Endothelial cell of hepatic sinusoid (primary cell): ENCODE data around the gene LAG3.

ENCODE experiments used
- in situ Hi-C: cut with HindIII; loops from 2 replicates; pipeline ENCODE4 v1.10.0; 2017; ENCODE audit warnings: low sequenced_read_pairs

The LAG3 gene

DNA sequence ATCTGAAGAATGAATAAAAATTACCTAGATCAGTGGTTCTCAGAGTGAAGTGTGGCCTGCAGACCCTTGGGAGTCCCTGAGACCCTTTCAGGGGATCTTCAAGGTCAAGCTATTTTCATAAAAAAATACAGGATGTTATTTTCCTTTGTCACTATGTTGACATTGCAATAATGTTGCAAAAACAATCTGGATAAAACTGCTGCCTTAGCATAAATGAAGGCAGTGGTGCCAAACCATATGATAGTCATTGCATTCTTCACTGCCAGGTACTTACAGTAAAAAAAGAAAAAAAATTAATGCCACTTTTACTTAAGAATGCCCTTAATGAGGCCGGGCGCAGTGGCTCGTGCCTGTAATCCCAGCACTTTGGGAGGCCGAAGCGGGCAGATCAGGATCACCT lies 15.0 kb downstream of the LAG3 start:
- in situ Hi-C loops: no loop called here

DNA sequence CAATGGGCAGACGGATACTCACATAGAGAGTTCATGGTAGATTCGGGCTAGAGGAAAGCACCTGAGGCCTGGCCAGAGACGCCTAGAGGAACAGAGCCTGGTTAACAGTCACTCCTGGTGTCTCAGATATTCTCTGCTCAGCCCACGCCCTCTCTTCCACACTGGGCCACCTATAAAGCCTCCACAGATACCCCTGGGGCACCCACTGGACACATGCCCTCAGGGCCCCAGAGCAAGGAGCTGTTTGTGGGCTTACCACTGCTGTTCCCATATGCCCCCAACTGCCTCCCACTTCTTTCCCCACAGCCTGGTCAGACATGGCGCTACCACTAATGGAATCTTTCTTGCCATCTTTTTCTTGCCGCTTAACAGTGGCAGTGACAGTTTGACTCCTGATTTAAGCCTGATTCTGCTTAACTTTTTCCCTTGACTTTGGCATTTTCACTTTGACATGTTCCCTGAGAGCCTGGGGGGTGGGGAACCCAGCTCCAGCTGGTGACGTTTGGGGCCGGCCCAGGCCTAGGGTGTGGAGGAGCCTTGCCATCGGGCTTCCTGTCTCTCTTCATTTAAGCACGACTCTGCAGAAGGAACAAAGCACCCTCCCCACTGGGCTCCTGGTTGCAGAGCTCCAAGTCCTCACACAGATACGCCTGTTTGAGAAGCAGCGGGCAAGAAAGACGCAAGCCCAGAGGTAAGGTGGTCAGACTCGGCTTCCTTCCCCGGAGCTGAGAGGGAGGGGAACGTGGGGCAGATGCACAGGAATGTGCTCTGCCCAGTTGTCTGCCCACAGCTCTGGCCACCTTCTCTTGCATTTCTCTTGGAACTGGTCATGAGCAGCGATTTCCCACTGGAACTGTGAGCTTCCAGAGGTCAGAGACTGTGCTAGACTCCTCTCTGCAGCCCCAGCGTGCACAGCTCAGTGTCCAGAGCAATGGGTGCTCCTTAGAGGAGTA lies 16.9 kb downstream of the LAG3 start, which contains the start of gene CD4:
Gene CD4, plus strand, starts transcription at position 557 of the 953 bp plus-strand sequence. CDS start 10,611 bp downstream, outside the sequence.
- in situ Hi-C loops: no loop called here

DNA sequence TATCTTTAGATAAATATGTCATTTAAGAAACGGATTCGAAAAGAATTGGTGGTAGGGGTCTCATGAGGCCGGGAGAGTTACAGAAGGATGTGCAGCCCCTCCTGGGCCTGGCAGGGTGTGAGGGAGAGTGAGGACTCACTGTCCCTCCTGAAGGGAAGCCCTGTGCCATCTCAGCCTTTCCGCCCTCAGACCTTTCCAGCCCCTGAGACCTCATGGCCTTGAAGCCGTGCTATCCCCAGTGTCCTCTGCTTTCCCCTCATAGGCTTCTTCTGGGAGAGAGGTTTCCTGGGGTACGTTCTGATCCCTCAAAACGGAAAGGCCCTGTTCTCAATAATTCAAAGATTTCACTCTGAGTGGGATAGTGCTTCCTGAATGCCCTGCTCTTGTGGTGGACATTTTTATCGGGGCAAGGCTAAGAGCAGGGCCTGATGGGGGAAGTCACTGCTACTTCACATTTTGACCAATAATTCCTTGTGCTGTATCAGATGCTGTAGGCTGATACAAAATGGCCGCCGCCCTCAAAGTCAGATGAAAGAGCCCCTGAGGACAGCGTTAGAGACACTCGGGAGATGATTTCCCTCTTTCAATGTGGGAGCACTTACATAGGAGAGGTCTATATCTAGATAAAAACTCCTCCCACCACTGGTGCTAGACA lies 18.3 kb downstream of the LAG3 start:
- in situ Hi-C loops: loop anchor here (5.0 kb wide), 1 partner anchor 123 kb away; no protein-coding TSS in a partner anchor

DNA sequence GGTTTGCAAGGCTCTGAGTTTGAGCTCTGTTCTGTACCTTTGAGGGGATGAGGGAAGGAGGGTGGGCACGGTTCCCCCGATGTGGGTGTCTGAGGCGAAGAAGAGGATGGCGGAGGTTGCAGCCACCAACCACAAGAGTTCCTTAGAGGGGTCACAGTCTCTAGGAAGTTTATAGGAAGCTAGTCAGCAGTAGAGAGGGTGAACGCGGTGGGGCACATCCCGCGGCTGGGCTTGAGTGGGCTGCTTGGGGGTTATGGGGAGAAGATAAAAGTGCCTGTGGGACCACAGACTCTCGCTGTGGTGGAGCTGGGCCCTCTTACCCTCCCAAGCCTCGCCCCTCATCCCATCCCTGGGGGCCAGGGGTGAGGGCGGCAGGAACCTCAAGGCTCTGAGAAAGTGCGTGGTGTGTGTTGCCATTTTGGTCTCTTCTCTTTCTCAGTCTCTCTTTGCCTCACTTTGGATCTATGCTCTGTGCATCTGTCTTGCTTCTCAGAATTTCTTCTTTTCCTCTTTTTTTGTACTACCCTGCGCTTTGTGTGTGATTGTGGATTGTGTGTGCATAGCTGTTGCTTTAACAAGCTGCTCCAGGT lies 19.7 kb downstream of the LAG3 start:
- in situ Hi-C loops: loop anchor here (5.0 kb wide), 1 partner anchor 125 kb away; no protein-coding TSS in a partner anchor

DNA sequence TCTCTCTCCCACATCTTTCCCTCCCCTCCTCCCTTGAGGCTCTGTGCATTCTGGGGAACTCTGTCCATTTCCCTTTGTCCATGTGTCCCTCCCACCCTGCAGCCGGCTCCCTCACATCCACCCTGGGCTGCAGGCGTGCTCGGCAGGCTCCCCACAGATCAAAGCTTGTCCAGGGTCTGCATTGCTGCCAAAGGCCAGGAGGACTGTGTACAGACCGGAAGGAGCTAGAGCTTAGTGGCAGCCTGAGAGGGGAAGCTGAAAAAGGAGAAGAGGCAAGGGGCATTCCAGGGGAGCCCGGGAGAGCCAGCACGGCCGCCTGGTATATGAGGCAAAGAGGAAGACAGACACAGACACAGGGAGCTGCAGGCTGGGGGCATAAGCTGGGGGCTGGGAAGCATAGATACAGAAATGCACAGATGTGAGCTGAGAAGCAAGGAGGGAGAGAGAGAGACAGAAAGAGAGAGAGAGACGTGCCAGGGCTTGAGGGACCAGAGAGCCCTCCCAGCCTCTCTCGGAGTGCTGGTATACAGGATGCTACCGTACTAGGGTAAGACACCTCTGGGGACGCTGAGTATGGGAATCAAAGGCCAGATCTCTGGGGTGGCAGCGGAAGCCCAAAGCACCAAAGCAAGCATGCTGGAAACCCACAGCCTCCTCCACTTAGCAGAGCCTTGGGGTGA lies 20.3 kb downstream of the LAG3 start:
- in situ Hi-C loops: loop anchor here (5.0 kb wide), 1 partner anchor 125 kb away; no protein-coding TSS in a partner anchor

DNA sequence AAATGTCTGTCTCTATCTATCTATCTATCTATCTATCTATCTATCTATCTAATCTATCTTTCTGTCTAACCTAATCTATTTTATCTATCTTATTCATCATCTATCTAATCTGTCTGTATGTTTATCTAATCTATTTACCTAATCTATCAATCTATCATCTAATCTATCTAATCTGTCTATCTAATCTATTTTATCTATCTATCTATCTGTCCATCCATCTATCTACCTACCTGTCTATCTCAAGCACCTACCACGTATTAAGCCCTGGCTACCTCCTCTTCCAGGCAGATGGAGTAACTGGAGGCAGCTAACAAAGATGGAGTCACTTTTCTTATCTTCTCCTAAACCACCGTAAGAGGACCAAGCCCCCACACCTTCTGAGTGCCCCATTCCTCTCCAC lies 22.8 kb downstream of the LAG3 start:
- in situ Hi-C loops: loop anchor here (5.0 kb wide), 1 partner anchor 63 kb away; no protein-coding TSS in a partner anchor

DNA sequence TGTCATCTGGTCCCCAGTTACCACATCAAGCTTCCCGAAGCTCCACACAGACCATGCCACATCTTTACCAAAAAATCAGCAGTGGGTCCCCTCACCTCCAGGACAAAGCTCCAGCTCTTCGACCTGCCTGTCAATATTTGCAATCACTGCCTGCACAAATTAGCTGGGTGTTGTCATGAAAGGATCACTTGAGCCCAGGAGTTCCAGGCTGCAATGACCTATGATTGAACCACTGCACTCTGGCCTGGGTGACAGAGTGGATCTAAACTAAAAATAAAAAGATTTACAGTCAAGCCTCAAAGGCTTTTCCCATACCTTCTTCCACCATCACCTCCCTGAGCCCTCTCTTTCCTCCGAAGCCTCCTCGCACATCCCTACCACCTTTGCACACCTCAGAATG lies 24.3 kb downstream of the LAG3 start:
- in situ Hi-C loops: loop anchor here (5.0 kb wide), 1 partner anchor 64 kb away; no protein-coding TSS in a partner anchor

DNA sequence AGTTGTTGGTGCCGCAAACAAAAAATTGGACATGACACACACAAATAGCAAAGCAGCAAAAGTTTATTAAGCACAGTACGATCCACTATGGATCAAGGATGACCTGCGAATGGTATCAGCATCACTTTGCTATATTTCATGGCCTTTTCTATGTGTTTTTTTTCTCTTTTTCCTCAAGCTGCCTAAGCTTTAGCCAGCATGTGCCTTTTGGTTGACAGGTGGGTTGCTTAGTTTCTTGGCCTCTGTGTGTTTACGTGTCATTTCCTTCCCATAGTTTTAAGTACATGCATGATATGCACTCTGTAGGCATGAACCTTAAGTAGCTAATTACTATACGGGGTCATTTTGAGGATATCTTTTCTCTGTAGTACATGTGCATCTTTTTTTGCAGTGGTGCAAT lies 26.8 kb downstream of the LAG3 start:
- in situ Hi-C loops: loop anchor here (5.0 kb wide), 1 partner anchor 67 kb away; no protein-coding TSS in a partner anchor

DNA sequence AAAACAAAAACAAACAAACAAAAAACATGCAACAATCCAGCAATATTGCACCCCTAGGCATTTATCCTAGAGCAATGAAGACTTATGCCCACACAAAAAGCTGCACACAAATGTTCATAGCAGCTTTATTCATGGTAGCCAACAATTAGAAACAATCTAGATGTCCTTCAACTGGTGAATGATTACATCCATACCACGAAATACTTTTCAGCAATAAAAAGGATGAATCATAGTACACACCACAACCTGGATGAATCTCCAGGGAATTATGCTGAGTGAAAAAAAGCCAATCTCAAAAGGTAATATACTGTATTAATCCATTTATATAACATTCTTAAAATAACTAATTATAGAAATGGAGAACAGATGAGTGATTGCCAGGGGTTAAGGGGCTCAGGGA lies 34.9 kb downstream of the LAG3 start:
- in situ Hi-C loops: no loop called here

DNA sequence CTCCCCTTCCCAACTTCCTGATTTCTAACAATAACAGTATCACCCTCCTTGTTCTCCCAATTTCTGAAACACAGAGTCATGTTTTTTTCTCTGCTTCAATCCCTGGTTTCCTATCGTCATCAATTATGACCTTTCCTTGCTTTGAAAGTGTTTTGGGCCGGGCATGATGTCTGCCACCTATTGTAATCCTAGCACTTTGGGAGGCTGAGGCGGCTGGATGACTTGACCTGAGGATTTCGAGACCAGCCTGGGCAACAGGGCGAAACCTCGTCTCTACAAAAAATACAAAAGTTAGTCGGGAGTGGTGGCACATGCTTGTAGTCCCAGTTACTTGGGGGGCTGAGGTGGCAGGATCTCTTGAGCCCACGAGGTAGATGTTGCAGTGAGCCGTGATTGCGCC lies 36.7 kb downstream of the LAG3 start:
- in situ Hi-C loops: no loop called here

DNA sequence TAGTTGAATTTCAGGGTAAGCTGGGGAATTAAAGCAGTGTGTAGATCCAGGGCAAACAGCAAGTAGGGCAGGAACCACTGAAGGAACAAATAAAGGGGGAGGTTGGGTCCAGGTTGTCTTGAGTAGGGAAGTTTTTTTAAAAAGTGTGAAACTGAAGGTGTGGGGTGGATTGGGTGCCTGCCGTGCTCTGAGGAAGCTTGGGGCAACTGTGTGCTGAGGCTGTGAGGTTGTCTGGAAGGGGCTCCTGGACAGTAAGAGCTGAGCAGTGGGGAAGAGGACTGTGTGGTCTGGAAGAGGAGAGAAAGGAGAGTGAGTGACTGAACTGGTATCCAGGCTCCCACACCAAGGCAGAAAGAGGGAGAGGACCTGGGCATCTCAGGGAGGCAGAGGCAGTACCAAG lies 38.4 kb downstream of the LAG3 start:
- in situ Hi-C loops: no loop called here

DNA sequence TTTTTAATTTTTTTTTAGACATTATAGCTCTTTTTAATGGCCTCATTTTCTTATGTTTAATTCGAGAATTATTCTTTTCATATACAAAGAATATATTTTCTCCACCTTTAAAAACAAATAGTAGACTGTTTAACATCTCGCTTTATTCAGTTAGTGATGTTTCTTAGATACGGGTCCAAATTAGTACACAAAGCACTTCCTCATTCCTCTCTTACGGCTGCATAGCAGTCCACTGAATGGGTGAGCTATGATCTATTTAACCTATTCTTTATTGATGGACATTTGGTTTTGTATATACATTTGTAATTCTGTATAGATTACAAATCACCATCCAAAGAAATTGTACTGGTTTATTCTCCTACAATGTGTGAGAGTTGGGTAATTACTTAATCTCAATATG lies 41.0 kb downstream of the LAG3 start:
- in situ Hi-C loops: no loop called here

DNA sequence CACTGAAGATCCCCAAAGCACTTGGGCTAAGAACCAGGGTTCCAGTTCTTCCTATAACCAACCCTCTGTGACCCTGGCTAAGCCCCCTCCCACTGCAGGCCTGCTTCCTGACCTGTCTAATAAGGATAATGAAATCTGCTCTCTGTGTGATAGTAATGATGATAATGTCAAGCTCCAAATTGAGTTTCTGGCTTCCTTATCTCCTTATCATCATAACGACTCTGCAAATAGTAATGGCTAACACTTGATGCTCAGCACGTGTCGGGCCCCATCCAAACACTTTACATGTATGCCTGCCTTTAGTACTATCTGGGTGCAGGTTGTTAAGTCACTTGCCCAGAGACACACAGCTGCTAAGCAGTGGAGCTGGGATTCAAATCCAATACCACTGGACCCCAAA lies 44.3 kb downstream of the LAG3 start:
- in situ Hi-C loops: no loop called here

DNA sequence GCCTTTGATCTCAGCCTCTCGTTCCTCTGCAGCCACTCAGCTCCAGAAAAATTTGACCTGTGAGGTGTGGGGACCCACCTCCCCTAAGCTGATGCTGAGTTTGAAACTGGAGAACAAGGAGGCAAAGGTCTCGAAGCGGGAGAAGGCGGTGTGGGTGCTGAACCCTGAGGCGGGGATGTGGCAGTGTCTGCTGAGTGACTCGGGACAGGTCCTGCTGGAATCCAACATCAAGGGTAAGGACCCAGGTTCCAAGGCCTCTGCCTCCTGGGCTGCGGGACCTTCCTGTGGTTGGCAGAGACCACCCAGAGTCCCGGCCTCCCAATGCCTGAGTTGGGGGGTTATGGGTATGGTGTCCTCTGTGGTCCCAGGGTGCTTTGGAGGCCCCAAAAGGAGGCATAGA lies 44.8 kb downstream of the LAG3 start:
- in situ Hi-C loops: no loop called here

DNA sequence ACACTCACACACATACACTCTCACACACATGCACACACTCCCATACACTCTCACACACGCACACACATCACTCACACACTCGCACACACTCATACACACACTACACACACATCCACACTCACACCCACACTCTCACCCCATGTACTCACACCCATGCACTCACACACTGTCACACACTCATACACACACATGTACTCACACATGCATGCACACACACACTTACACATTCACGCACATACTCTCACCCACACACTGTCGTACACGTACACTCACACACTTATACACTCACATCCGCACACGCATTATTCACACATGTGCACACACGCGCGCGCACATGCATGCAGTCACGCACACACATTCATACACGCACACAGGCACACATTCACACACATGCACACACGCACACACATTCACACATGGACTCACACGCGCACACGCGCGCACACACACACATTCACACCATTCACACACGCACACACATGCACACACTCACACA lies 45.4 kb downstream of the LAG3 start:
- in situ Hi-C loops: no loop called here

DNA sequence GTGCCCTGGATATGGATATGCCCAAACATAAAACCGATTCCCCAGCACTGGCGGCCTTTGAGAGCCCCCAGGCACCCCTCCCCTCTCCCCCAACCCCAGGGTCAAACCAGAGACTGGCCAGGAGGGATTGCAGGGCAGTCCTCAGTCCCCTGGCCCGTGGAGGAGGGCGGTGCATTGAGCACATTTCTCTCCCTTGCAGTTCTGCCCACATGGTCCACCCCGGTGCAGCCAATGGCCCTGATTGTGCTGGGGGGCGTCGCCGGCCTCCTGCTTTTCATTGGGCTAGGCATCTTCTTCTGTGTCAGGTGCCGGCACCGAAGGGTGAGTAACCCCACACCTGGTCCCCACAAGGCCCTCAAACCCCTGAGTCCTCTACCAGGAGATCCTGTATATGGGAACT lies 45.9 kb downstream of the LAG3 start:
- in situ Hi-C loops: no loop called here

DNA sequence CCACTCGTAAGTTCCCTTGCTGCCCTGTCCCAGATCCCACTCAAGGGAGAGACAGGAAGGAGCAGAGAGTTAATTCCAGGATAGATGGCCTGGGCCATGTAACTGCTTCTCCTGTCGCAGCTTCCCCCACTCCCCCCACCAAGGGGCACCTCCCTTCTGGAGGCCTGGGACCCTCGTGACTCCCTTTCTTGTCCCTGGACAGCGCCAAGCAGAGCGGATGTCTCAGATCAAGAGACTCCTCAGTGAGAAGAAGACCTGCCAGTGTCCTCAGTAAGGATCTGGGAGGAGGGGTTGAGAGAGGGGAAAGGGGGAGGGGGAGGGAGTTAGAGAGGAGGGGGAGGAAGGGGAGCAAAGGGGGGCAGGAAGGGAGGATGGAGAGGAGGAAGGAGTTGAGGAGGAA lies 46.3 kb downstream of the LAG3 start:
- in situ Hi-C loops: no loop called here

DNA sequence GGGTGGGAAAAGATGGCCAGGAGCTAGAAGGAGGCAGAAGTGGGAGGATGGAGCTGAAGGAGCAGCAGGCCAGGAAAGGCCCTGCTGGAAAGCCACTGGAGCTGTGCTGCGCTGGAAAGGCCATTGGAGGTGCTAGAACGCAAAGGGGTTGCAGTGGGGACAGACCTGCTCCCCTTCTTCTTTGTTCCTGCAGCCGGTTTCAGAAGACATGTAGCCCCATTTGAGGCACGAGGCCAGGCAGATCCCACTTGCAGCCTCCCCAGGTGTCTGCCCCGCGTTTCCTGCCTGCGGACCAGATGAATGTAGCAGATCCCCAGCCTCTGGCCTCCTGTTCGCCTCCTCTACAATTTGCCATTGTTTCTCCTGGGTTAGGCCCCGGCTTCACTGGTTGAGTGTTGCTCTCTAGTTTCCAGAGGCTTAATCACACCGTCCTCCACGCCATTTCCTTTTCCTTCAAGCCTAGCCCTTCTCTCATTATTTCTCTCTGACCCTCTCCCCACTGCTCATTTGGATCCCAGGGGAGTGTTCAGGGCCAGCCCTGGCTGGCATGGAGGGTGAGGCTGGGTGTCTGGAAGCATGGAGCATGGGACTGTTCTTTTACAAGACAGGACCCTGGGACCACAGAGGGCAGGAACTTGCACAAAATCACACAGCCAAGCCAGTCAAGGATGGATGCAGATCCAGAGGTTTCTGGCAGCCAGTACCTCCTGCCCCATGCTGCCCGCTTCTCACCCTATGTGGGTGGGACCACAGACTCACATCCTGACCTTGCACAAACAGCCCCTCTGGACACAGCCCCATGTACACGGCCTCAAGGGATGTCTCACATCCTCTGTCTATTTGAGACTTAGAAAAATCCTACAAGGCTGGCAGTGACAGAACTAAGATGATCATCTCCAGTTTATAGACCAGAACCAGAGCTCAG lies 47.0 kb downstream of the LAG3 start:
- in situ Hi-C loops: no loop called here

DNA sequence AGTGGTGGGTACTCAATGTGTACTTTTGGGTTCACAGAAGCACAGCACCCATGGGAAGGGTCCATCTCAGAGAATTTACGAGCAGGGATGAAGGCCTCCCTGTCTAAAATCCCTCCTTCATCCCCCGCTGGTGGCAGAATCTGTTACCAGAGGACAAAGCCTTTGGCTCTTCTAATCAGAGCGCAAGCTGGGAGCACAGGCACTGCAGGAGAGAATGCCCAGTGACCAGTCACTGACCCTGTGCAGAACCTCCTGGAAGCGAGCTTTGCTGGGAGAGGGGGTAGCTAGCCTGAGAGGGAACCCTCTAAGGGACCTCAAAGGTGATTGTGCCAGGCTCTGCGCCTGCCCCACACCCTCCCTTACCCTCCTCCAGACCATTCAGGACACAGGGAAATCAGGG lies 47.8 kb downstream of the LAG3 start:
- in situ Hi-C loops: no loop called here
